ENCODE data around the gene OR10AD1.
"Not testable (repeated sequence)": the region's sequence is repeated elsewhere in the genome, so short reads cannot be mapped to it uniquely, and the experiment has no call there.

Gene OR10AD1, protein sequence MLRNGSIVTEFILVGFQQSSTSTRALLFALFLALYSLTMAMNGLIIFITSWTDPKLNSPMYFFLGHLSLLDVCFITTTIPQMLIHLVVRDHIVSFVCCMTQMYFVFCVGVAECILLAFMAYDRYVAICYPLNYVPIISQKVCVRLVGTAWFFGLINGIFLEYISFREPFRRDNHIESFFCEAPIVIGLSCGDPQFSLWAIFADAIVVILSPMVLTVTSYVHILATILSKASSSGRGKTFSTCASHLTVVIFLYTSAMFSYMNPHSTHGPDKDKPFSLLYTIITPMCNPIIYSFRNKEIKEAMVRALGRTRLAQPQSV

DNA sequence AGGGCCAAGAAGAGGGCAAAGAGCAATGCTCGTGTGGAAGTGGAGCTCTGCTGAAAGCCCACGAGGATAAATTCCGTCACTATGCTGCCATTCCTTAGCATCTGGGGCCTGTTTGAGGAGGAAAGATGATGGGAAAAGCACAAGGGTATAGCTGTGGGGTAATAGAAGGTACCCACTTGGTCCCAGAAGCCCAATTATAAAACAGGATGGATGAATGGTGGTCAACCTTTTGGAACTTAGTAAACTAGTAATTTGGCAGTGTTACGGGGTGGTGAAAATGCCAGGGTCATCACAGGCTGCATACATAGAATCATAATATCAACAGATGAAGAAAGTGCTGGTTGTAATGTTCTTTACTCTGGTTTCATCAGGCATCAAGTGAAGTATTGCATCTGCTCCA, at the start of gene OR10AD1:
TSS of gene OR10AD1 (minus strand) at position 101 of the 400 bp plus-strand sequence. CDS start at position 101, 0 bp downstream.
- TF ChIP-seq CTCF (conservative IDR thresholded peaks at IDR 0.05) (no peak), ZFX (IDR thresholded peaks at IDR 0.05) (no peak)
- no peak within 1 kb of the TSS for H3K27ac ChIP-seq

DNA sequence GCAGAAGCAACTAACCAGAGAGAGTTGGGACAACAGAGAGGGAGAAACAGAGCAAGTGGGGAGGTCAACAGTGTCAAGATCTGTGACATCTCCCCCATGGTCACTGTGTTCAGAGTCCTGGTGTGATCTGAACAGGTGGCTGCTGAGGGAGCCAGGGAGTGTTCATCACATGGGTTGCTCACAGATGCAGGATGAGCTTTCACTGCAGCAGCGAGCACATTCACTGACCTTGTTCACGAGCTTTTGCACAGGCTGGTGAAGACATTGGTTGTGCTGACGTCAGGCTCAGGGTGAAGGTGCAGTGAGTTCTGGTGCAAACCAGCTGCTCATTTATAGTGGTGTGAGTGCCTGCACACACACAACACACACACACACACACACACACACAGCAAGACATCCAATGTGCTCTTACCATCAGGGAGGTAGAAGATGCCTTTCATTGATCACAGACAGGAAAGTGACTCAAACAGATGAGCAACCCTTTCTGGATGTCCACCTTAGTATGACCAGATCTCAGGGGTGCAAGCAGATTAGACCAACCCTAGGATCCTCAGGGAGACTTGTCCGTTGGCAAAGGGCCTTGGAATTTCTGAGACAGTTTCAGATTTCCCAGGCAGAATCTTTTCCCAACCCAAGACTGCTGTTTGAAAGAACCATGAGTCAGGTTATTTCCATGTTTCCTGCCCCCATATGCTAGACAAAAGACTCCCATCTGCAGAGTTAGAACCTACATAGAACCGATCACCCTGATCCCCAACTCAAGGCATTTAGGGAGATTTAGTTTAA, 44.3 kb upstream of the OR10AD1 start:
- peak overlapping the region; percentile 6; the same call in 1 of the 2 replicates for H3K27ac ChIP-seq
- TF ChIP-seq ZFX (IDR thresholded peaks at IDR 0.05) (no peak), CTCF (conservative IDR thresholded peaks at IDR 0.05) (no peak)

DNA sequence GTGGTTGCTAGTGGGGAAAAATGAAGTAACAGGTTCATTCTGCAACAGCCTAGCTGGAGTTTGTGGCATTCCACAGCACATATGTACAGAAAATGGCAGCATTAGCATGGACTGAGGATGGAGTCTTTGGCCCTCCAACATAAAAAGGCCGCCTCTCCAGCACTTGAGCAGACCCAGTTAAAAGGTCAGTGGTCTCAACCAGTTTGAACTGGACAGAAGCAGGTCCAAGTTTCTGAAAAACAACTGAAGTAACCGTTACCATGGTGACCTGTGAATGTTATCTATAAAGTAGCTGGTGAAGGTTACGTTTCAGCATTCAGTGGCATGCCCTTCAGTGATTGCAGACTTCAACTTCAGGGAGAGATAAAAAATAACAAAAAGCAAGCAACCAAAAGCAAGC, 34.1 kb upstream of the OR10AD1 start:
- no peak for TF ChIP-seq ZFX (IDR thresholded peaks at IDR 0.05)
- TF ChIP-seq CTCF (conservative IDR thresholded peaks at IDR 0.05), result no peak
- no peak overlapping the region for H3K27ac ChIP-seq

GRCh38 chr12:48235796-48236333, 32.8 kb upstream of the OR10AD1 start:
- no peak for TF ChIP-seq ZFX (IDR thresholded peaks at IDR 0.05)
- TF ChIP-seq CTCF (conservative IDR thresholded peaks at IDR 0.05), result no peak
- no peak overlapping the region for H3K27ac ChIP-seq

GRCh38 chr12:48231169-48231958, 28.3 kb upstream of the OR10AD1 start:
- not testable (repeated sequence) for H3K27ac ChIP-seq

GRCh38 chr12:48224533-48224932, 21.4 kb upstream of the OR10AD1 start:
- not testable (repeated sequence) for H3K27ac ChIP-seq

- TF ChIP-seq CTCF (conservative IDR thresholded peaks at IDR 0.05) (no peak), ZFX (IDR thresholded peaks at IDR 0.05) (no peak)
- no peak overlapping the region for H3K27ac ChIP-seq
Measured at GRCh38 chr12:48221645-48222044, 18.6 kb upstream of the OR10AD1 start.

- no peak for TF ChIP-seq CTCF (conservative IDR thresholded peaks at IDR 0.05)
- TF ChIP-seq ZFX (IDR thresholded peaks at IDR 0.05), result no peak
- H3K27ac ChIP-seq, result no peak overlapping the region
Measured at GRCh38 chr12:48220701-48221100, 17.6 kb upstream of the OR10AD1 start.

All from C4-2B (cell line).